Activated naive CD4-positive, alpha-beta T cell treated with anti-CD3 and anti-CD28 coated beads, Interleukin-2, amount 50 U/mL, for 24 hours (primary cell): ENCODE results near the gene TMEM135.
"Not testable (repeated sequence)": the region's sequence is repeated elsewhere in the genome, so short reads cannot be mapped to it uniquely, and the experiment has no call there.

Experiments used
- H3K27ac Mint-ChIP-seq: one replicate; pipeline ENCODE4 v1.8.0; 2021; ENCODE audit warnings: mild to moderate bottlenecking, mixed read lengths
- H3K27me3 Mint-ChIP-seq: one replicate; pipeline ENCODE4 v1.8.0; 2021; ENCODE audit warnings: mixed read lengths
- H3K36me3 Mint-ChIP-seq: one replicate; pipeline ENCODE4 v1.8.0; 2021; ENCODE audit warnings: mixed read lengths
- H3K4me1 Mint-ChIP-seq: one replicate; pipeline ENCODE4 v1.8.0; 2021; ENCODE audit warnings: mixed read lengths
- H3K4me3 Mint-ChIP-seq: one replicate; pipeline ENCODE4 v1.8.0; 2021; ENCODE audit warnings: mild to moderate bottlenecking, mixed read lengths
- H3K9me3 Mint-ChIP-seq: one replicate; pipeline ENCODE4 v1.8.0; 2021; ENCODE audit warnings: mixed read lengths

The TMEM135 gene

GRCh38 chr11:87139475-87139874, 101.7 kb downstream of the TMEM135 start:
- Mint-ChIP-seq H3K9me3 (peaks cover 4% of the 10 kb centered on the region), H3K4me1 (peaks cover 34% of the 10 kb centered on the region)

GRCh38 chr11:87141322-87141721, 103.6 kb downstream of the TMEM135 start:
- peaks cover 4% of the 10 kb centered on the region for H3K9me3 Mint-ChIP-seq
- no peak overlapping the region for H3K27ac Mint-ChIP-seq
- peaks cover 42% of the 10 kb centered on the region for H3K4me1 Mint-ChIP-seq
- H3K36me3 Mint-ChIP-seq = peaks cover 12% of the 10 kb centered on the region
- H3K4me3 Mint-ChIP-seq = no peak overlapping the region
- H3K27me3 Mint-ChIP-seq = no peaks in the 10 kb centered on the region

More at GRCh38 chr11:87139475-87139874, 101.7 kb downstream of the TMEM135 start:
- H3K27me3 Mint-ChIP-seq = no peaks in the 10 kb centered on the region
- H3K4me3 Mint-ChIP-seq = no peak overlapping the region
- H3K27ac Mint-ChIP-seq = no peak overlapping the region
- H3K36me3 Mint-ChIP-seq = peaks cover 13% of the 10 kb centered on the region

GRCh38 chr11:87141980-87142514, 104.3 kb downstream of the TMEM135 start:
- peaks cover 4% of the 10 kb centered on the region for H3K9me3 Mint-ChIP-seq
- peaks cover 10% of the 10 kb centered on the region for H3K36me3 Mint-ChIP-seq
- peak overlapping the region; percentile 46 for H3K27ac Mint-ChIP-seq
- H3K27me3 Mint-ChIP-seq = no peaks in the 10 kb centered on the region
- H3K4me1 Mint-ChIP-seq = peaks cover 39% of the 10 kb centered on the region
- H3K4me3 Mint-ChIP-seq = no peak overlapping the region

GRCh38 chr11:87142594-87142993, 104.9 kb downstream of the TMEM135 start:
- H3K27ac Mint-ChIP-seq = no peak overlapping the region
- peaks cover 39% of the 10 kb centered on the region for H3K4me1 Mint-ChIP-seq
- peaks cover 9% of the 10 kb centered on the region for H3K36me3 Mint-ChIP-seq
- H3K27me3 Mint-ChIP-seq = no peaks in the 10 kb centered on the region
- peaks cover 4% of the 10 kb centered on the region for H3K9me3 Mint-ChIP-seq
- no peak overlapping the region for H3K4me3 Mint-ChIP-seq

- H3K27me3 Mint-ChIP-seq = no peaks in the 10 kb centered on the region
- H3K4me3 Mint-ChIP-seq = no peak overlapping the region
- H3K9me3 Mint-ChIP-seq = peaks cover 4% of the 10 kb centered on the region
- peaks cover 39% of the 10 kb centered on the region for H3K4me1 Mint-ChIP-seq
- peaks cover 6% of the 10 kb centered on the region for H3K36me3 Mint-ChIP-seq
- H3K27ac Mint-ChIP-seq = no peak overlapping the region
Measured at GRCh38 chr11:87143641-87144040, 105.9 kb downstream of the TMEM135 start.

- H3K9me3 Mint-ChIP-seq = peaks cover 4% of the 10 kb centered on the region
- peaks cover 6% of the 10 kb centered on the region for H3K36me3 Mint-ChIP-seq
- H3K4me1 Mint-ChIP-seq = peaks cover 41% of the 10 kb centered on the region
- no peak overlapping the region for H3K4me3 Mint-ChIP-seq
- no peak overlapping the region for H3K27ac Mint-ChIP-seq
- H3K27me3 Mint-ChIP-seq = no peaks in the 10 kb centered on the region
Measured at GRCh38 chr11:87144252-87144651, 106.5 kb downstream of the TMEM135 start.

- H3K27ac Mint-ChIP-seq = no peak overlapping the region
- H3K9me3 Mint-ChIP-seq = peaks cover 6% of the 10 kb centered on the region
- H3K4me1 Mint-ChIP-seq = peaks cover 48% of the 10 kb centered on the region
- peaks cover 12% of the 10 kb centered on the region for H3K36me3 Mint-ChIP-seq
- H3K4me3 Mint-ChIP-seq = no peak overlapping the region
- no peaks in the 10 kb centered on the region for H3K27me3 Mint-ChIP-seq
Measured at GRCh38 chr11:87148749-87149148, 111.0 kb downstream of the TMEM135 start.

- Mint-ChIP-seq H3K4me1 (peaks cover 50% of the 10 kb centered on the region), H3K9me3 (peaks cover 10% of the 10 kb centered on the region), H3K36me3 (peaks cover 16% of the 10 kb centered on the region)
- not testable (repeated sequence) for H3K27ac Mint-ChIP-seq, H3K4me3 Mint-ChIP-seq, H3K27me3 Mint-ChIP-seq
Measured at GRCh38 chr11:87149782-87150181, 112.0 kb downstream of the TMEM135 start.

GRCh38 chr11:87150936-87151335, 113.2 kb downstream of the TMEM135 start:
- Mint-ChIP-seq H3K4me1 (peaks cover 43% of the 10 kb centered on the region), H3K27me3 (no peaks in the 10 kb centered on the region), H3K4me3 (no peak overlapping the region), H3K9me3 (peaks cover 10% of the 10 kb centered on the region), H3K36me3 (peaks cover 19% of the 10 kb centered on the region), H3K27ac (no peak overlapping the region)

GRCh38 chr11:87154246-87154645, 116.5 kb downstream of the TMEM135 start:
- Mint-ChIP-seq H3K4me3 (no peak overlapping the region), H3K27me3 (no peaks in the 10 kb centered on the region), H3K36me3 (peaks cover 26% of the 10 kb centered on the region), H3K9me3 (peaks cover 10% of the 10 kb centered on the region), H3K27ac (no peak overlapping the region), H3K4me1 (peaks cover 52% of the 10 kb centered on the region)

- Mint-ChIP-seq H3K4me3 (no peak overlapping the region), H3K4me1 (peaks cover 33% of the 10 kb centered on the region), H3K27me3 (no peaks in the 10 kb centered on the region), H3K27ac (no peak overlapping the region), H3K36me3 (peaks cover 19% of the 10 kb centered on the region), H3K9me3 (peaks cover 10% of the 10 kb centered on the region)
Measured at GRCh38 chr11:87156970-87157369, 119.2 kb downstream of the TMEM135 start.

GRCh38 chr11:87169076-87169475, 131.3 kb downstream of the TMEM135 start:
- Mint-ChIP-seq H3K36me3 (peaks cover 43% of the 10 kb centered on the region), H3K9me3 (peaks cover 26% of the 10 kb centered on the region)
- H3K4me1 Mint-ChIP-seq, H3K4me3 Mint-ChIP-seq, H3K27ac Mint-ChIP-seq, H3K27me3 Mint-ChIP-seq: not testable (repeated sequence)

- H3K4me3 Mint-ChIP-seq = no peak overlapping the region
- peaks cover 11% of the 10 kb centered on the region for H3K9me3 Mint-ChIP-seq
- no peaks in the 10 kb centered on the region for H3K27me3 Mint-ChIP-seq
- peaks cover 36% of the 10 kb centered on the region for H3K36me3 Mint-ChIP-seq
- H3K4me1 Mint-ChIP-seq = peaks cover 7% of the 10 kb centered on the region
- H3K27ac Mint-ChIP-seq = no peak overlapping the region
Measured at GRCh38 chr11:87173185-87174039, 135.7 kb downstream of the TMEM135 start.

GRCh38 chr11:87174870-87175269, 137.1 kb downstream of the TMEM135 start:
- Mint-ChIP-seq H3K4me3 (no peak overlapping the region), H3K27ac (no peak overlapping the region), H3K9me3 (peaks cover 7% of the 10 kb centered on the region), H3K4me1 (peaks cover 7% of the 10 kb centered on the region), H3K27me3 (no peaks in the 10 kb centered on the region), H3K36me3 (peaks cover 36% of the 10 kb centered on the region)

- peaks cover 5% of the 10 kb centered on the region for H3K9me3 Mint-ChIP-seq
- no peak overlapping the region for H3K4me3 Mint-ChIP-seq
- H3K27me3 Mint-ChIP-seq = no peaks in the 10 kb centered on the region
- H3K36me3 Mint-ChIP-seq = peaks cover 39% of the 10 kb centered on the region
- H3K4me1 Mint-ChIP-seq = peaks cover 7% of the 10 kb centered on the region
- no peak overlapping the region for H3K27ac Mint-ChIP-seq
Measured at GRCh38 chr11:87176044-87176443, 138.3 kb downstream of the TMEM135 start.

GRCh38 chr11:87179621-87180020, 141.9 kb downstream of the TMEM135 start:
- Mint-ChIP-seq H3K4me1 (no peaks in the 10 kb centered on the region), H3K9me3 (peaks cover 5% of the 10 kb centered on the region), H3K27ac (no peak overlapping the region), H3K36me3 (peaks cover 42% of the 10 kb centered on the region), H3K4me3 (no peak overlapping the region), H3K27me3 (no peaks in the 10 kb centered on the region)
